ENCODE data around the gene GNAI2.
"Not testable (repeated sequence)": the region's sequence is repeated elsewhere in the genome, so short reads cannot be mapped to it uniquely, and the experiment has no call there.

Gene GNAI2

GRCh38 chr3:50242851-50243542 is 7.0 kb downstream of the GNAI2 start:
- H3K36me3 ChIP-seq = peaks cover 27 to 76% (median 53%) of the 10 kb centered on the region in 11 experiments; a peak in 21 of 22 replicates
- H3K9ac ChIP-seq = peak overlapping the region; percentile 73 to 99 (median 97)
- peaks cover 90 to 100% (median 99%) of the 10 kb centered on the region in 10 experiments for H3K4me1 ChIP-seq
- H3K4me3 ChIP-seq = peak overlapping the region in 9 of 10 experiments; percentile 23 to 100 (median 48); a peak in 16 of 20 replicates
- peak in 3 of 11 experiments; percentile 12 to 30 (median 14); a peak in 2 of 22 replicates for TF ChIP-seq Cebpa-rat (IDR thresholded peaks at IDR 0.05)
- peak overlapping the region; percentile 90 to 99 (median 94) for H3K27ac ChIP-seq
- peak overlapping the region; percentile 90 to 100 (median 97) for H3K4me2 ChIP-seq
- no peaks in the 10 kb centered on the region for H3K27me3 ChIP-seq
- no peaks in the 10 kb centered on the region for H3K9me3 ChIP-seq (replicated peaks in 1 of 11)
- H4K20me1 ChIP-seq = peaks cover 59 to 99% (median 76%) of the 10 kb centered on the region in 11 experiments

GRCh38 chr3:50243543-50243895 is 7.5 kb downstream of the GNAI2 start:
- Histone ChIP-seq H3K9me3 (replicated peaks in 1 of 11) (no peaks in the 10 kb centered on the region), H3K36me3 (peaks cover 31 to 77% (median 55%) of the 10 kb centered on the region in 11 experiments), H3K4me1 (peaks cover 94 to 100% (median 100%) of the 10 kb centered on the region in 10 experiments), H3K4me3 (peak overlapping the region in 8 of 10 experiments; percentile 44 to 100 (median 50); a peak in 16 of 20 replicates), H3K9ac (peak overlapping the region; percentile 73 to 99 (median 97)), H3K27me3 (no peaks in the 10 kb centered on the region), H3K27ac (peak overlapping the region; percentile 90 to 99 (median 94)), H3K4me2 (peak overlapping the region; percentile 90 to 100 (median 97)), H4K20me1 (peaks cover 59 to 99% (median 76%) of the 10 kb centered on the region in 11 experiments)
- no peak for TF ChIP-seq Cebpa-rat (IDR thresholded peaks at IDR 0.05)

- peak in 8 of 11 experiments; percentile 14 to 74 (median 40); a peak in 7 of 22 replicates for TF ChIP-seq Cebpa-rat (IDR thresholded peaks at IDR 0.05)
- H3K9ac ChIP-seq = peak overlapping the region; percentile 80 to 99 (median 97)
- H3K4me3 ChIP-seq = peak overlapping the region in 7 of 10 experiments; percentile 14 to 100 (median 48); a peak in 9 of 20 replicates
- peak overlapping the region; percentile 90 to 99 (median 94) for H3K27ac ChIP-seq
- not testable (repeated sequence) for H3K9me3 ChIP-seq (replicated peaks in 1 of 11); H3K27me3 ChIP-seq
- H3K4me2 ChIP-seq = peak overlapping the region; percentile 91 to 100 (median 97)
- H4K20me1 ChIP-seq = peaks cover 59 to 99% (median 76%) of the 10 kb centered on the region in 11 experiments
- peaks cover 20 to 77% (median 55%) of the 10 kb centered on the region in 11 experiments for H3K36me3 ChIP-seq
- H3K4me1 ChIP-seq = peaks cover 92 to 100% (median 99%) of the 10 kb centered on the region in 10 experiments
These were observed 8.8 kb downstream of the GNAI2 start for GRCh38 chr3:50244813-50245212.

GRCh38 chr3:50245251-50245745 is 9.3 kb downstream of the GNAI2 start:
- Histone ChIP-seq H4K20me1 (peaks cover 59 to 99% (median 76%) of the 10 kb centered on the region in 11 experiments), H3K4me2 (peak overlapping the region; percentile 91 to 100 (median 97)), H3K36me3 (peaks cover 19 to 77% (median 54%) of the 10 kb centered on the region in 11 experiments; a peak in 21 of 22 replicates), H3K9ac (peak overlapping the region; percentile 80 to 99 (median 97)), H3K9me3 (replicated peaks in 1 of 11) (no peaks in the 10 kb centered on the region), H3K4me3 (peak overlapping the region; percentile 46 to 69 (median 55)), H3K27me3 (no peaks in the 10 kb centered on the region), H3K4me1 (peaks cover 87 to 100% (median 99%) of the 10 kb centered on the region in 10 experiments), H3K27ac (peak overlapping the region; percentile 90 to 99 (median 94))
- TF ChIP-seq Cebpa-rat (IDR thresholded peaks at IDR 0.05) = peak in 3 of 11 experiments; percentile 1 to 6 (median 5); a peak in 1 of 22 replicates

DNA sequence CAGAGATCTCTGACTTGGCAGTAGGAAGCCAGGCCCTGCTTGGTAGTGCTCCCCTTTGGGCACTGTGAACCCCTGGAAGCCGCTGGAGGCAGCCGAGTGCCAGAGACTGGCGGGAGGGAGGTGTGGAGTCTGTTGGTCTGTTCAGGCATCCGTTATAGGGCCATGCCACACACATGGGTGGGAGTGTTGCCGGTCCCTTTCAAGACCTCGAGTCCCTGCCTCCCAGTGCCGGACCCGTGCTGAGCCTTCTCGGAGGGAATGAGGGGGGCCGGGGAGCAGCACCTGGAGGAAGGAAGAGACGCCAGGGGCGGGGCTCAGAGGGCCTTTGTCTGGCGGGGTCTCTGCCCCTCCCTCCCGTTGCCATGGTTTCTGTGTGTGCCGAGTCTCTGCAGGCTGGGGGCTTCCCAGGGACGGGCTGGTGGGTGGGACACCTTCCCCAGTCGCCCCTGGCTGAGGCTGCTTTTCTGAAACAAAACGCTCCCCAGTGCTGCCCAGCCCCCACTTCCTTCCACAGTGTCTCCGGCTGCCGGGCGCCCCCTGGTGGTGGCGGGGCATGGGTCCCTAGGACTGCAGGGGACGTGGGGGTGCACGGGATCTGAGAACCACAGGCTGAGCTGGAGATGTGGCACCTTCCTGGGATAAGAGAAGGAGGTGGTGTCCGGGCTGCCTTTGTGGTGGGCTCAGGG is 10.0 kb downstream of the GNAI2 start:
- Histone ChIP-seq H3K27ac (peak overlapping the region; percentile 90 to 99 (median 94)), H3K4me2 (peak overlapping the region; percentile 91 to 100 (median 97)), H3K4me1 (peaks cover 81 to 100% (median 95%) of the 10 kb centered on the region in 10 experiments), H3K9ac (peak overlapping the region; percentile 80 to 99 (median 97)), H3K9me3 (replicated peaks in 1 of 11) (no peaks in the 10 kb centered on the region), H3K27me3 (no peaks in the 10 kb centered on the region), H3K4me3 (peak overlapping the region; percentile 46 to 69 (median 55)), H3K36me3 (peaks cover 21 to 77% (median 60%) of the 10 kb centered on the region in 11 experiments), H4K20me1 (peaks cover 59 to 99% (median 76%) of the 10 kb centered on the region in 11 experiments)
- no peak for TF ChIP-seq Cebpa-rat (IDR thresholded peaks at IDR 0.05)

GRCh38 chr3:50246517-50246954 is 10.5 kb downstream of the GNAI2 start:
- peaks cover 27 to 77% (median 61%) of the 10 kb centered on the region in 11 experiments for H3K36me3 ChIP-seq

GRCh38 chr3:50248387-50248786 is 12.4 kb downstream of the GNAI2 start:
- no peaks in the 10 kb centered on the region for H3K9me3 ChIP-seq (replicated peaks in 1 of 11)
- peaks cover 57 to 100% (median 86%) of the 10 kb centered on the region in 10 experiments for H3K4me1 ChIP-seq
- H3K27me3 ChIP-seq = no peaks in the 10 kb centered on the region
- peaks cover 71 to 99% (median 77%) of the 10 kb centered on the region in 11 experiments for H4K20me1 ChIP-seq
- H3K36me3 ChIP-seq = peaks cover 45 to 92% (median 78%) of the 10 kb centered on the region in 11 experiments
- peak overlapping the region; percentile 43 to 99 (median 93); a peak in 21 of 22 replicates for H3K9ac ChIP-seq
- TF ChIP-seq Cebpa-rat (IDR thresholded peaks at IDR 0.05) = no peak
- H3K4me2 ChIP-seq = peak overlapping the region; percentile 91 to 100 (median 97); a peak in 20 of 22 replicates
- H3K27ac ChIP-seq = peak overlapping the region in 10 of 11 experiments; percentile 5 to 99 (median 62); a peak in 19 of 22 replicates
- peak overlapping the region in 2 of 10 experiments; percentile 47 to 61; a peak in 2 of 20 replicates for H3K4me3 ChIP-seq

More at GRCh38 chr3:50246517-50246954, 10.5 kb downstream of the GNAI2 start:
- no peak for TF ChIP-seq Cebpa-rat (IDR thresholded peaks at IDR 0.05)
- Histone ChIP-seq H3K4me3 (peak overlapping the region; percentile 46 to 69 (median 55); a peak in 19 of 20 replicates), H3K9ac (peak overlapping the region; percentile 80 to 99 (median 97)), H3K4me2 (peak overlapping the region; percentile 91 to 100 (median 97)), H4K20me1 (peaks cover 59 to 99% (median 76%) of the 10 kb centered on the region in 11 experiments), H3K27me3 (no peaks in the 10 kb centered on the region), H3K27ac (peak overlapping the region; percentile 49 to 99 (median 94); a peak in 21 of 22 replicates), H3K9me3 (replicated peaks in 1 of 11) (no peaks in the 10 kb centered on the region), H3K4me1 (peaks cover 75 to 100% (median 92%) of the 10 kb centered on the region in 10 experiments)

DNA sequence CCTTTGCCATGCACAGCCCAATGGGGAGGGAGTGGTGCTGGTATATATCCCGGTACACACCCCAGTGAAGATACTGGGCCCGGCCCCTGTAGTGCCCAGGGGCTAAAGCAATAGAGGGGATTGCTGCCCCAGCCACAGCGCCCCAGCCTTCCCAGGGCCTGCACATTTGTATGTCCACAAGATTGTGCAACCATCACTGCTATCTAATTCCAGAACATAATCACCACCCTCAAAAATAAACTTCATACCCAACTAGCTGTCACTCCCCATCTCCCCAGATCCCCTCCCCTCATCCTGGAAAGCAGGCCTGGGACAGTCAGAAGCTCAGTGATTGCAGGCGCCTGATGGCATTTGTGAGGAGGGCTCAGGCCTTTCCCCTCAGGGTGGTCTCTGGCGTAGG is 13.5 kb downstream of the GNAI2 start:
- Histone ChIP-seq H3K36me3 (peaks cover 54 to 92% (median 78%) of the 10 kb centered on the region in 11 experiments), H3K9me3 (replicated peaks in 1 of 11) (no peaks in the 10 kb centered on the region), H3K4me2 (peak overlapping the region in 8 of 11 experiments; percentile 7 to 99 (median 96); a peak in 14 of 22 replicates), H3K27ac (peak overlapping the region in 7 of 11 experiments; percentile 45 to 99 (median 63); a peak in 11 of 22 replicates), H3K4me3 (no peak overlapping the region), H3K9ac (peak overlapping the region in 10 of 11 experiments; percentile 5 to 99 (median 94); a peak in 15 of 22 replicates), H3K27me3 (no peaks in the 10 kb centered on the region), H3K4me1 (peaks cover 46 to 100% (median 85%) of the 10 kb centered on the region in 10 experiments), H4K20me1 (peaks cover 80 to 100% (median 87%) of the 10 kb centered on the region in 11 experiments)
- no peak for TF ChIP-seq Cebpa-rat (IDR thresholded peaks at IDR 0.05)
